ENCODE measurements around the gene OGFOD2.
"Not testable (repeated sequence)": the region's sequence is repeated elsewhere in the genome, so short reads cannot be mapped to it uniquely, and the experiment has no call there.

The OGFOD2 gene

DNA sequence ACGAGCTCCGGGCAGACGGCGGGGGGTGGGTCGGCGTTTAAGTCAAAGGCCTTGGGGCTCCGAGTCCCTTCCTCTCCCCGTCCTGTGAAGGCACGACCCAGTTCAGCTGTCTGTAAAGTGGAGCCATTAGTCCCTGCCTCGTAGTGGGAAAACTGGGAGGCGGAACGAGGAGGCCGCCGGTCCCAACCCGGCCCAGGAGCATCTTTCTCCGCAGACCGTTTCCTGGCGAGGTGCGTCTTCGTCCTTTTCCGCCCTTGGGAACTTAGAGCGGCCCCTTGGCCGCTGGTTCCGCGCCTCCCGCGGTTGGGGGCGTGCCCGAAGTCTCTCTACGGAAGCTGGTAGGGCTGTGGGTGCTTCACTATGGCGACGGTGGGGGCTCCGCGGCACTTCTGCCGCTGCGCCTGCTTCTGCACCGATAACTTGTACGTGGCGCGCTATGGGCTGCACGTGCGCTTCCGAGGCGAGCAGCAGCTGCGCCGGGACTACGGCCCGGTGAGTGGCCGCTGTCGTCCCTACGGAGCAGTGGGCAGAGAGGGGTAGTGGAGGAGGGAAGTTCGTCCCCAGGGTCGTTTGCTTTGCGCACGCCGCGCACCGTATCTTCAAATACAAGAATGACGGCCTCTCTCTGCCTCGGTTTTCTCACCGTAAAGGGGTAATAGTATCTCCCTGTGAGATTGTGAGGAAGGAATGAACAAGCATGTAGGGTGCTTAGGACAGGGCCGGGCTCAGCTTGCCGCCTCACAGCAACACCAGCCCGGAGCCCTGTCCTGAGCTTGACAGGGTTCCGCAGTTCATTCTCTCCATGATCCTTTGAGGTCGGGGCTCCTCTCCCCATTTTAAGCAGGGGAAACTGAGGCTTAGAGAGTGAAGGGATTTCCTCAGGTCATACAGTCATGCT is at the start of gene OGFOD2:
OGFOD2 (plus strand) TSS at position 353 of the 898 bp plus-strand sequence; CDS start at position 361, 8 bp downstream.
- DNase-seq (ENCODE audit: low read depth in 2 of 2) = peak; percentile 73

DNA sequence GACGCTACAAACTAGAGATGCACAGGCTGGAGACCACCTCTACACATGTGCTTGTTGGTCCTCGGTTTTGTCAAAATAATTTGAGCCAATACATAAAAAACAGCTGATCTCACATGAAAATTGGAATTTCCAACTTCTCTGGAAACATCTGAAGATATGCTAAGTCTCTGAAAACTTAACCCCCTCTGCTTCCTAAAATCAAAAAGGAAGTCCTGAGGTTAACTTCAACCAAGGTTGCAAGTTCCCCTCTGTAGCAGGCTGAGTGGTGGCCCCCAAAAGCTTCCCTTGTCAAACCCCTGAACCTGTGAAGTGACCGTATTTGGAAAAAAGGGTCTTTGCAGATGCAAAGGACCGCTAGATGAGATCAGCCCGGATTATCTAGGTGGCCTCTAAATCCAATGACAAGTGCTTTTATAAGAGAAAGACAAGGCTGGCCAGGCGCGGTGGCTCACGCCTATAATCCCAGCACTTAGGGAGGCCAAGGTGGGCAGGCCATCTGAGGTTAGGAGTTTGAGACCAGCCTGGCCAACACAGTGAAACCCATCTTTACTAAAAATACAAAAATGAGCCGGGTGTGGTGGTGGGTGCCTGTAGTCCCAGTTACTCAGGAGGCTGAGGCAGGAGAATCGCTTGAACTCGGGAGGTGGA is 47.2 kb upstream of the OGFOD2 start:
- no peak for DNase-seq (ENCODE audit: low read depth in 2 of 2)

DNA sequence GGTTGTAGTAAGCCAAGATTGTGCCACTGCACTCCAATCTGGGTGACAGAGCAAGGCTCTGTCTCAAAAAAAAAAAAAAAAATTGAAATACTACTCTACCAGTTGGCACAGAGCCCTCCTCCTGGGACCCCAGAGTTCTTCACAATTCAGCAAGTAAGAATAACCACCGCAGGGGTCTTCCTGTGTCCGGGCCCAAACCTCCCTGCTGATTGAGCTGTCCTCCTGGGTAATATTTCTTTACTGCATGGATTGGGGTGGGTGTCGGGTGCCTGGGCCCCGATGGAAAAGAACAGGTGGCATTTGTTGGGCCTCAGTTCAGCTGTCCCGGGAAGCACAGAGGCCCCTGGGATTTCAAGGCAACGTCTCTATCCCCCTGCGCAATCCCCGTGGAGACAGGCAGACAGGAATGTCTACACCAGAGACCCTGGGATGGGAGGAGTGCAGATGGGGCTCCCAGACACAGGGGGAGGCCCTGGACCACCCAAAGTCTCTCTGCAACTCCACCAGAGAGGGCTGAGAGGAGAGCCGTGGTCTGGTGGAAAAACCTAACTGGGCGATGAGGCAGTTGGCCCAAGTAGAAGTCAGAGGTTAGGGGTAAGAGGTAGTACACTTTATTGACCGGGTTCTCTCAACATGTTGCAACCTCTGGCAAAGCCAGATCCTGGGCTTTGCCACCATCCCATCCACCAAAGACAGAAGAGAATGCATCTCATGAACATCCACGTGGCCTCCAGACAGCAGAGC is 46.5 kb upstream of the OGFOD2 start:
- DNase-seq (ENCODE audit: low read depth in 2 of 2) = no peak

DNA sequence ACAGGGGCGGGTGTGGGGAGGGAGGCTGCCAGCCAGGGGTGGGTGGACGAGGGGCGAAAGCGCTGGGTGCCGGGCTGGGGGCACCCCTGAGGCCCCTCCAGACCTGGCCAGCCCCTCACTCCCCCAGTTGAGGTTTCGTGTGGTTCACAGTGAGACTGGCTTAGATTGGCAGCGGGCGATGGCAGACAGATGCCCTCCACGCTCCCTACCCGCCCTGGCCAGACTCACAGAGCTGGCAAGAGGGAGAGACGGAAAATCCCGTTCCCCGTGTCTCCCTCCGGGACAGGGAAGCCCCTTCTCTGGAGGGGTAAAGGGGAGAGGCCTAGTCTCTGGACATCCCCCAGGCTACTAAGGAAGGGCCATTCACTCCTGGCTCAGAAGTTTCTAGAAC is 45.9 kb upstream of the OGFOD2 start:
- DNase-seq (ENCODE audit: low read depth in 2 of 2) = no peak

- no peak for DNase-seq (ENCODE audit: low read depth in 2 of 2)
Measured at GRCh38 chr12:122929812-122930211, 45.2 kb upstream of the OGFOD2 start.

DNA sequence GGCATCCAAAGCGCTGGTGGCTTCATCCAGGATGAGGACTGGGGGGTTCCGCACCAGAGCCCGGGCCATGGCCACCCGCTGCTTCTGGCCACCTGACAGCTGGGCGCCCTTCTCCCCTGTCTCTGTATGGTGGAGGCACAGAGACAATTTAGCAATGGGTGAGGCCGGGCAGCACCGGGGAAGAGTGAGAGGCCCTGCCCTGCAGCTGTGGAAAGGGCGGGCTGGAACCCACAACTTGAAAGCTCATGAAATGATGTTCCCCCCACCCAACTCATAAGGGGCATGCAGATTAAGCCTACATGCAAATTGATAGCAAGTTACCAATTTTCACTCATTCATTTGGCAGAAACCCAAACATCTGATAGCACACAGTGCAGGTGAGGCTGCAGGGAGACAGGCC is 42.8 kb upstream of the OGFOD2 start:
- no peak for DNase-seq (ENCODE audit: low read depth in 2 of 2)

DNA sequence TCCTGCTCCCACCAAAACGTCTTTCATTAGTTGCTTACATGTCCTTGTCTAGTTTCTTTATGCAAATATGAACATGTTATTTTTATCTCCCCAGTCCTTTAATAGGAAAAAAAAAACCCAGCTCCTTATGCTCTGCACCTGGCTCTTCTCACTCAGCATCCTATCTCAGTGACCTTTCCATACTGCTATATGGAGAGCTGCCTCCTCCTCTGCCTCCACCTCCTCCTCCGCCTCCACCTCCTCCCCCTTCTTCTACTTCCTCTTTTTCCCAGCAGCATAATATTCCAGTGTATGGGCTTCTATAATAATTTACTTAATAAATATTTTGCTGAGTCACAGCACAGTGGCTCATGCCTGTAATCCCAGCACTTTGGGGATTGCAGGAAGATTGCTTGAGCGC is 40.3 kb upstream of the OGFOD2 start:
- DNase-seq (ENCODE audit: low read depth in 2 of 2) = no peak

GRCh38 chr12:122935318-122935717 is 39.7 kb upstream of the OGFOD2 start:
- DNase-seq (ENCODE audit: low read depth in 2 of 2) = no peak

GRCh38 chr12:122937622-122938091 is 37.4 kb upstream of the OGFOD2 start:
- no peak for DNase-seq (ENCODE audit: low read depth in 2 of 2)

DNA sequence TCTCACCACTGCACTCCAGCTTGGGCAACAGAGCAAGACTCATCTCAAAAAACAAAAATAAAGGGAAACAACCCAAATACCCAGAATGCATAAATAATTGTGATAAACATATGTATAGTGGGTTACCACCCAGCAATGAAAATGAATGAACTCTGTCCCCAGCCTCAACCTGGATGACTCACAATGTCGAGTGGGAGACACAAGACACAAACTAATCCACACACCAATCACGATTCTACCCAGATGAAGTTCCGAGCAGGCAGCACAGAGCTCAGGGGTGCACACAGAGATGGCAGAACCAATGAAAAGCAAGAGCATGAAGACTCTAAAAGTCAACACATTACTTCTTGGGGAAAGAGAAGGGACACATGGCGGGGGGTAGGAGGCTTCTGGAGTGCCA is 35.9 kb upstream of the OGFOD2 start:
- no peak for DNase-seq (ENCODE audit: low read depth in 2 of 2)

DNA sequence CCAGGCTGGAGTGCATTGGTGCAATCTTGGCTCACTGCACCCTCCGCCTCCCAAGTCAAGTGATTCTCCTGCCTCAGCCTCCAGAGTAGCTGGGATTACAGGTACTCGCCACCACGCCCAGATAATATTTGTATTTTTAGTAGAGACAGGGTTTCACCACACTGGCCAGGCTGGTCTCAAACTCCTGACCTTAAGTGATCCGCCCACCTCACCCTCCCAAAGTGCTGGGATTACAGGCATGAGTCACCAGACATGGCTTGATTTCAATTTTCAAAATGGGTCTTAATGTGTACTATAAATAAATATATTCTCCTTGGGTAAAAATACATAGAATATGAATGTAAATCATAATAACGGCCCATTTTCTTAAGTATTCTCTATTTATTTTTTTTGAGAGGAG is 33.7 kb upstream of the OGFOD2 start:
- not testable (repeated sequence) for DNase-seq (ENCODE audit: low read depth in 2 of 2)

DNA sequence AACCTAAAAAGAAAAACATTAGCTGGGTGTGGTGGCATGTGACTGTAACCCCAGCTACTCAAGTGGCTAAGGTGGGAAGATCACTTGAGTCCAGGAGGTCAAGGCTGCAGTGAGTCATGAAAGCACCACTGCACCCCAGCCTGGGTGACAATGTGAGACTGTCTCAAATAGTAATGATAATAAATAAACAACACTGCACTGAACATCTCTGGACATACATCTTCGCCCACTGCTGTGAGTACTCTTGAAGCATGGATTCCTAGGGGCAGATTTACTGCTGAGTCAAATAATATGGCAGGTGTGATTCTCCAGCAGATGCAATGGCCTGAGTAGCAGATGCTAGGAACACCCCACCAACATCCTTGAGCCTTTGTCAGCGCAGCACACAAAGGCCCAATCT is 32.4 kb upstream of the OGFOD2 start:
- DNase-seq (ENCODE audit: low read depth in 2 of 2) = no peak

DNA sequence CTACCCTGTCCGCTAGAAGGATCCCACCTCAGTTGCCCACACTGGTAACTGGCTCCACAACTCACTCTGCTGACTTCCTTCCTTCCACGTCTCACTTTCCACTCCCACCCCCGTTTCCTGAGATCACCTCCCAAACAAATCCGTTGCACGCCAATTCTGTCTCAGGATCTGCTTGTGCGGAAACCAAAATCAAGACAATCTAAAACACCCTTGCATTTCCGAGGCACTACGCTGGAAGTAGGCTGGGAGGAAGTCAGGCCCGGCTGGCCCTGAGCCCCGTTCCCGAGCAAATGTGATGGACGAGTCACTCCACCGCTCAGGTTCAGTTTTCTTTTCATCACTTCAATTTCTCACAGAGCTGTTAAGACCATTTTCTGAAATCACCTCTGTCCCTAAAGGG is 31.8 kb upstream of the OGFOD2 start:
- no peak for DNase-seq (ENCODE audit: low read depth in 2 of 2)

DNA sequence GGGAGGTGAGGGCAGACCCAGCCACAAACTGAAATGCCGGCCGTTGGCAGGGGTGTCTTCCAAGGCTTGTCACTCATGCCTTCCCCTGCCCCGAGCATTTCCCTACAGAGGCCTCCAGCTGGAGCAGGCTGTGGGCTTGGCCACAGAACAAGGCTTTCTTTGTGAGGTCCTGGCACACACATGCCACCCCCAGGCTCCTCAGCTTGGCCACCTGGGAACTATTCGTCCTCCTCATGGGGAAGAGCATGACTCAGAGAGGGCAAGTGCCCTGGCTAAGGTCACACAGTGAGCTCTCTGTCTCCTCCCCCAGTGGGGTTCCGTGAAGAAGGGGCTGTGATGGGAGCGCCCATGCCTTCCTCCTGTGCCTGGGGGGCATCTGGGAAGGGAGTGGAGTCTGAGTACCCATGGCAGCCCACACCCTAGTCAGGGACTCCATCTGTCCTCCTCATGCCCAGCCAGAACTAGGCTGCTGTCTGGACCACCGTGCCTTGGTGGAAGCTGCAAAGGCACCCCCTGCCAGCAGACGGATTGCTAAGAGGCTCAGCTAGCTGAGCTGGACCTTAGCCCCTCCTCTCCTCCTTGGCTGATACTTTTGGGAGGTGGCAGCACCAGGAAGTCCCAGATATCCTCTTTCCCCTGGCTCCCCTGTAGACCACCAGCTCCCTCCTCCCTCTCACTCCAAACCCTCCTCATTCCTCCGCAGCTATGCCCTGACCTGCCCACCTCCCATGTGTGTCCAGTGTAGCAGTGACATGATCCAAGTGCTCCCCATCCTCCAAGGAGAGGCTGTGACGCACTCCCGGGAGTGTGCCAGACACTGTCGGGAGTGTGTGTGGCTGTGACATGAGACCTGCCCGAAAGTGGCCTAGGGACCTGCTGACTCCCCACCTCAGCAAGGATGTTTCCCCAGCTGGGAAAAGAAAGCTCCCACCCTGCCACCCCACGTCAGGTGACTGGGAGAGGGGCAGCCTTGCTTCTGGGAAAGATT is 30.1 kb upstream of the OGFOD2 start:
- no peak for DNase-seq (ENCODE audit: low read depth in 2 of 2)

DNA sequence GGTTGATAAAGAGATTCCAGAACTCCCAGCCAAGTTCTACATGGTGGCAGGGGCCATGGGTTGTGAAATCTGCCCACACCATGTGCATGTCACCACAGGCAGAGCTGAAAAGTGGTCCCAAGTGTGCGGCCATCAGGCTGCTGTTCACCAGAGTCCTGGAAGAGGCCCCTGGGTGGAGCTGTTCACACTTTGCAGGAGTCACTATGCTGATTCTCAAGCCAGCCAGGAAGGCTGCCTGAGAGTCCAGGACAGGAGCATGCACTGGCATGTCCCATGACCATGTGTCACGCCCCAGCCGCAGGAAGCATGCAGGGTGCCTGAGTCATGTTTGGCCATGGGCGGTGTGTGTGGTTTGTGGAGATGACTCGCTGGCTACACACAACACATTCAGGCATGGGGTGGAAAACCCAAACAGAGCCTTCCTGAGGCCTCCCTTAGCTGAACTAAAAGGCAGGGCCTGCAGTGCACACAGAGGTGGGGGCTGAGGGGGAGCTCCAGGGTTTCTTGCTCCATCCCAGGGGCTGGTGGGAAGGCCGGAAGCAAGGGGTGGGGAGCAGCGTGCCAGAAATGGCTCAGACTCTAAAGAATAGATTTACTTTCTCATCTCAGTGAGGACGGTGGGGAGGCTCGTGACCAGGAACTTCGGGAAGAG is 28.2 kb upstream of the OGFOD2 start:
- peak; percentile 91 to 92 for DNase-seq (ENCODE audit: low read depth in 2 of 2)

DNA sequence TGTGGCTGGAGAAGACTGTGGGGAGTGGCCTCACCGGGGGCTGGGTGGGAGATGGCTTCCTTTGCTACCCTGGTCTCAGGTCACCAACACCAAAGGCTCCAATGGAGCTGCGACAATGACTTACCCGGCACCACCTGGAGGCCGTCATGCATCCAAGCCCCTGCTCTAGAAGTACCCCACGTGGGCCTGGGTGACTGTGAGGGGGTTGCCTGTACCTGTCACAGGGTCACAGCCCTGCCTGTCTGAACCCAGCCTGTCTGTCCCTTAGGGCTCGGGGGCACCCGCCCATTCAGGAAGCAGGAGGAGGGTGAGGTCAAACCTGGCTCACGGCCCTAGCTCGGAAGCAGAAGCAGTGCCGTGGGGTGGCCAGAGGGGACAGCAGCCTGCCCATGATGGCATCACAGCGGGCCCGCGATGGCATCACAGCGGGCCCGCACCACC is 27.7 kb upstream of the OGFOD2 start:
- DNase-seq (ENCODE audit: low read depth in 2 of 2) = no peak

DNA sequence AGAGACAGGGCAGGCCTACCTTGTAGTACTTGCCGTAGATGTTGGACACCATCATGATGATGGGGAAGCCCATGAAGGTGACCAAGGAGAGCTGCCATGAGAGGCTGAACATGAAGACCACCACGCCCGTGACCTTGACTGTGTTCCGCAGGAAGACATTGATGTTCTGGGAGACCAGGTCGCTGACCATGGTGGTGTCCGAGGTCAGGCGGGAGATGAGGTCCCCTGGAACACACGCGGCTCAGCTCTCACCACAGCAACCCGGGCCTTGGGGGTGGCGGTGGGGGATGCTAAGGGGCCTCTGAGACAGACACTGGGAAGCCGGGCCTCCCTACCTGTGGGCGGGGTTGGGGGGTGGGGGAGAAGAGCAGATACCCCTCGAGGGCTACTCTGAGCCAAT is 26.4 kb upstream of the OGFOD2 start:
- DNase-seq (ENCODE audit: low read depth in 2 of 2) = no peak

DNA sequence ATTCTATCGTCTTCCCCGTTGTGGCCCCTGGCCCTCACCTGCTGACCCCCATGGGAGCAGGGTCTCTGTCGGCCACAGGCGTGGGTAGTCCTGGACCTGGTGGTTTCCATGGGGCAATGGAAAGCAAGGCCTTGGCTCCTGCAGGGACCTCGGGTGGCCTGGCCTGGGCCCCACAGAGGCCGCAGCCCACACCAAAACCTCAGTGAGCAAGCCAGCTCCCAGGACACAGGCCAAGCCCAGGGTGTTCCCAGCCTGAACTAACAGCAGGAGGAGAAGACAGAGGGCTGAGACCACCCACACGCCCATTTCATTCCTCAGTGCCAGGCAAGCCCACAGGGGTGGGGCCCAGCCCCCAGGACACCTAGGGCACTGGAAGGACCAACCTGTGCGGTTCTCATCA is 25.6 kb upstream of the OGFOD2 start:
- DNase-seq (ENCODE audit: low read depth in 2 of 2) = no peak

GRCh38 chr12:122949816-122950675 is 25.0 kb upstream of the OGFOD2 start:
- no peak for DNase-seq (ENCODE audit: low read depth in 2 of 2)

- DNase-seq (ENCODE audit: low read depth in 2 of 2) = no peak
Measured at GRCh38 chr12:122951406-122951805, 23.6 kb upstream of the OGFOD2 start.
